DMS 273 treated with DMSO at 0.1 percent for 48 hours (cell line): ENCODE results near the gene NTRK1.

ENCODE experiments used
- DNase-seq: peaks from one replicate; lab custom pipeline; 2025; lab: John Stamatoyannopoulos, UW

Gene NTRK1

DNA sequence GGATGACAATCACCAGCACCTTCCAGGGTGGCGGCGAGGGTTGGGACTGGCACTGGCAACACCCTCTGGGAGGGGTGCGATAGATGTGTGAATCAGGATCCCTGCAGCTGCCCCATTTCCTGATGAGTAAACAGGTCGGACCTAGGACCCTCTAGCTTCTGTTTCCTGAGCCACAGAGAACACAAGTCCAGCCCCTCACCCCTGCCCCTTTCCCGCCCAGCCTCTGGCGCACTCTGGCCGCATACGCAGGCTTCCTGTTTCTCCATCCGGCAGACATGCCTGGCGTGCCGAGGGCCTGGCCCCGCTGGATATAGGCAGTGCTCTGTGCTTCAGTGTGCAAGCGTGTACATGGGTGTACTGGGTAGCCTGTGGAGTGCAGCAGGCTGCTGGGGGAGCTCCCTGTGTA, 37.5 kb downstream of the NTRK1 start:
- no peak for DNase-seq

DNA sequence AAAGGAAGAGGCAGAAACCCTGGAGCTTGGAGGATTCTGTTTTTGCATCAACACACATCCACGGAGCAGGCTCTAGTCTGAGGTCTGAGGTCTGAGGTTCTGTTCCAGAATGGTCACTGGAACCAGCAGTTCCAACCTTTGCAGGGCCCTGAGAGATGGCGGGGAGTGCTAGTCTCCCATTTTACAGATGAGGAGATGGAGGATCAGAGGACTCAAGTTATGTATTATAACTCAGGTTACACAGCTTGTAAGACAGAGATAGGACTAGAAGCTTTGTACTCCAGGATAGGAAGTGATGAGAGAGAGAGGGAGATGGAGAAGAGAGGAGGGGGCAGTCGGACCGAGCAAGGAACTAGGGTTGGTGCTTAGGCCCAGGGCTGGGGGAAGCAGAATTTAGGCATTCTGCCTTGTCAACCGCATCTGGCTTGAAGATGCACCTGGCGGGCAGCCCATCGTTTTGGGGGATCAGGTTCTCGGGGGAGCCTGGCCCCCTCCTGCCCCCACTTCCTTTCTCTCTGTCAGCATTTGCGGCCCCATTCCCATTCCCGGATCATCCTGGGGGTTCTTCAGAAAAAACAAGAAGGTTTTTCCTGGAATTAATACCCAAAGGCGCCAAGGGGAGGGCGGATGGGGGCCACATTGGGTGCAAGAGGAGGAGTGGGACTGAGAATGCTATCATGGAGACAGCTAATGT, 38.5 kb downstream of the NTRK1 start:
- no peak for DNase-seq

DNA sequence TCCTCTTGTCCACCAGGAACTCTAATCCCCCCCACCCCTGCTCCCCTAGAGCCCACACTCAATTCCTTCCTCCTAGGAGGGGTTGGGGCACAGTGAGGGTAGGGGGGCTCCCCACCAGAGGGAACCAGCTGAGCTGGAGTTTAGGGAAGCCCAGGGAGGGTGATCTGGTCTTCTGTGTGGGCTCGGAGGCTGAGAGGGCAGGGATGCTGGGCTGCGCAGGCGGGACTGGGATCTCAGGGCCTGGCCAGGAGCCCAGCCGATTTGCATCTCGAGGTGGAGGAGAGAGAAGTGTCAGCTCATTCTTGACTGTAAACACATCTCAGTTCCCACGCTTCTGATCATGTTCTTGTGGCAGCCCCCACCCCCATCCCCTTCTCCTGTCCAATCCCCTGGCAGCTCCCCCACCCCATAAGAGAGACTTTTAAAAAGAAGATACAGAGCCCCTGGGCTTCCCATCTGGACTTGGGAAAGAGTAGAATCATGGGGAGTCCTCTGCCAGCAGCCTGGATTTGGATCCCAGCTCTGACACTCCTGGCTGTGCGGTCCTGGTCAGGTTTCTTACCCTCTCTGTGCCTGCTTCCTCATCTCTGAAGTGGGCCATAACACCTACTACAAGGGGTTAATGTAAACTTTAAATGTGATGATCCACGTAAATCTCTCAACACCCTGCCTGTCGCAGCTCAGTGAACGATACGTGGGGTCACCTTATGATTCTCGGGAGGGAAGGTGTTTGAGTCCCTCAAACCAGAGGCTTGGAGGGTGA, 39.5 kb downstream of the NTRK1 start:
- no peak for DNase-seq

DNA sequence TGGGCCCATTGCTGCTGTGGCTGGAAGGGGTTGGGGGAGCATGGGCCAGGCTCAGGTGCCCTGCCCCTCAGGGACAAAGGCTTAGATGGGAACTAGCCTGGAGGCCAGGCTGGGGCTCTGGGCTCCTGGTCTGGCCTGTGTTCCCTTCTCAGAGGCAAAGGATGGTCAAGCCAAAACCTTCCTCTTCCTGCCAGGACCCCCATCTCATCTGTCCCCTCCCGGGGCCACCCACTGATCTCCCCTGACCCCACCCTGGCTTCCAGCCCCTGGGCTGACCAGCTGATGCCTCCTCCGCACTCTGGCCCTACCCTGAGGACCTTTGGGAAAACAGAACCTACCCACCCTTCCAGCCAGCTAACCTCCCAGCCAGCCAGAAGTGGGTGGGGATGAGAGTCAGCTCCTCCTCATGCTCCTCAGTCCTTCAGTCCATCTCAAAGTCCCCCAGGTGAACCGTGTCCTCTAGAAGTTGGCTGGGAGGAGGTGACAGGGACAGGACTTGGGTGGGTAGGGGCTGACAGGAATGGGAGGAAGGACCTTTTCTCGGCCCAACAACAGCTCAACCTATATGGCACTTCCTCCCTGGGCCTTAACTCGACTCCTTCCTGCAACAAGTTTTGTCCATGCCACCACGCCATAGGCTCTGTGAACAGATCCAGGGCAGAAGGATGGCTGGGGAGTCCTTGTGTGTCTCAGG, 40.4 kb downstream of the NTRK1 start:
- no peak for DNase-seq

DNA sequence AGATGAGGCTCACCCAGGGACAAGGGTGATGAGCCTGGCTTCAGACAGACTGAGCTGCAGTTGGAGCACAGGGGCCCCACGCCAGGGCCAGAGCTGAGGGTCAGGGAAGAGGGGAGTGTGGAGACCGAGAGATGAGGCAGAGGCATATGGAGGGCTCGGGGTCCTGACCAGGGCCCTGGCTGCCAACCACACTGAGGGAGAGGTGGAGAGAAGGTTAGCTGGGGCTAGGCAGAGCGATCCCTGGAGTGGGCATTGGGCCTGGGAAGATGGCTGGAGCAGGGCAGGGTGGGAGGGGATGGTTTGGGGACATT, 40.9 kb downstream of the NTRK1 start:
- no peak for DNase-seq

DNA sequence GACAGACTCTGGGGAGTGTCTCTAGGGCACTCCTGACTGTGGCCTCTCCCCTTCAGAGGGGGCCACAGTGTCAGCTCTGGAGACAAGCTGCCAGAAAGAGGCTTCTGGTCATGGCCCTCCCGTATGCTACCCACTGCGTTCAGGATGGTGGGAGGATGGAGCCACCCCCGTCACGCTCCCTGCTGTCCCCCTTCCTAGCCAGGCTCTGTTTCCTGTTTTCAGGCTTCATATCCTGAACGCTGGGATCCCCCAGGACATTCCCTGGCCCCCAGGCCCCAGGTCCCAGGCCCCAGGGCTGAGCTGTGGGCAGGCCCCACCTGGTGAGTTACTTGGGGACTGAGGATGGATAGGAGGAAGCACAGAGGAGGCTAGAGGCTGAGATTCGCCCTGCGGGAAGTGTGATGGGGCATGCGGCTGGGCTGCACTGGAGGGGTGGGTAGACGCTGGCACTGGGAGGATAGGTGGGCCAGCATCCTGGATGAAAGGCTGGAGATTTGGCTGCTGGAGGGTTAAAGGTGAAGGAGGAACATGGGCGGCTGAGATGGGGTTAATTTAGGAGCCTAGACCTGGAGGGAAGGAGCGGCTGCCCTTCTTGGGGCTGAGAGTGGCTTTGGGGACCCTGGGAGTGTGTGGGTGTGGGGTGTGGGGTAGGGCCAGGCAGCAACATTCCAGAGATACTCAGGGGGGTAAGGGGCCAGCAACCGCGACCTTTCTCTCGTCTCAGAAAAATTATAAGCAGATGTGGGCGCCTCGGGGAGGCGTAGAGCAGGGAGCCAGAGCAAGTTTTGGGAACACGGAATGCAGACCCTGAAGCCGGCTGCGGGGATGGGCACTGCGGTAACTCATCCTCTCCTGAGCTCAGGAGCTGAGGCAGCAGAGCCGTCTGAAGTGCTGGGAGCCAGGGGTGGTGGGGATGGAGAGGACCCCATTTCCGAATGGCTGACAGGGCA, 41.6 kb downstream of the NTRK1 start:
- no peak for DNase-seq

DNA sequence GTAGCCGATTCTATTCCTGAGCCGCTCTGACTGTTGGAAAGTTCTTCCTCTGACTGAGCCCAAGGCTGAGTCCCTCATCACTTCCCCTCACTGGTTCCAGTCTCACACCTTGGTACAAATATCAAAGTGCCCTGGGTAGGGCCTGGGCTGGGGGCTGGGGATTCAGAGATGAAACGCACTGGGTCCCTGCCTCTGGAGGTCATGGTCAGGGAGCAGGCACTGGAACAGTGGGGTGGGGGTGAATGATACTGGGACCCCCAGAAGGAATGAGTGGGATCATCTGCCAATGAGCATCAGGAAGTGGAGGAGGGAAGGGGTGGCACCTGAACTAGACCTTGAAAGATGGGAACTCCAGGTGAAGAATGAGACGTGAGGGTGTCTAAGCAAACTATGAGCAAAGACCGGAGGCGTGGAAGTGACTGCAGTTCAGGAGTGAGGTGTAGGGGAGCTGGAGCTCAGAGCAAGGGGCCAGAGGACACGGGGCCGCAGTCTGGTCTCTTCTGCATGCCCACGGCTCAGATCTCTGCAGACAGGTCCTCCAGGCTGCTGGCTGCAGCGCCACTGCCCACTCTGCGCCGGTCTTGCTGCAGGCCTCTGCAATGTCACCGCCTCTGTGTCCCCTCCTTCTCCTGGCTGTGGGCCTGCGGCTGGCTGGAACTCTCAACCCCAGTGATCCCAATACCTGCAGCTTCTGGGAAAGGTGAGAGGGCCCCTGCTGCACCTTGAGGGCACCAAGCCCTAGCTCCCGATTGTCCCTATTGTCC, 42.8 kb downstream of the NTRK1 start:
- no peak for DNase-seq

DNA sequence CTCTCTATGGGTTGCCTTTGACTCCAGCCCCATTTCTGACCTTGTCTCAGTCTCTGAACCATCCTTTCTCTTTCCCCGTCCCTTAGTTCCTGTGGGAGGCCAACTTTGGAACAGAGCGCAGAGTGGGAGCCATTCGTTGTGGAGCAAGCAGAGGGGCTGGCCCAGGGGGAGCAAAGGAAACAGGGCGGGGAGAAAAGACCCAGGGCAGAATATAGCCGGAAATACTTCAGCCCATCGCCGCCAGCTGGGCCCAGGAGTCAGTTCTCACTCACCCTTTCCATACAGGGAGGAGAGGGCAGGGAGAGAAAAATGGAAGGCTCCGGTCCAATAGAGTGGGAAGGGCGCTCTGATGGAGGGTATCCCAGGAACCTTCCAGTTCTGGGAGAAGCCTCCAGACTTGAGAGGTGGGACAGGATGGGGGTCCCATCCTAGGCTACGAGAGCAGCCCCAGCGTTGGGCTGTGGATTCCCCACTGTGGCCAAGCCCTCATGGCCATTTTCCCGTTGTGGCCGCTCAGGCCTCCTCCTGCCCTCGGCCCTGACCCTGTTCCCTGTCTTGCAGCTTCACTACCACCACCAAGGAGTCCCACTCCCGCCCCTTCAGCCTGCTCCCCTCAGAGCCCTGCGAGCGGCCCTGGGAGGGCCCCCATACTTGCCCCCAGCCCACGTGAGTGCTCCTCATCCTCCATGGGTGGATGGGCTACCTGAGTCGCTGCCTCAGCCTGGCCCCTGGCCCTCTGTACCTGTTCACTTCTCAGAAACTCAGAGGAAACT, 43.7 kb downstream of the NTRK1 start:
- no peak for DNase-seq

DNA sequence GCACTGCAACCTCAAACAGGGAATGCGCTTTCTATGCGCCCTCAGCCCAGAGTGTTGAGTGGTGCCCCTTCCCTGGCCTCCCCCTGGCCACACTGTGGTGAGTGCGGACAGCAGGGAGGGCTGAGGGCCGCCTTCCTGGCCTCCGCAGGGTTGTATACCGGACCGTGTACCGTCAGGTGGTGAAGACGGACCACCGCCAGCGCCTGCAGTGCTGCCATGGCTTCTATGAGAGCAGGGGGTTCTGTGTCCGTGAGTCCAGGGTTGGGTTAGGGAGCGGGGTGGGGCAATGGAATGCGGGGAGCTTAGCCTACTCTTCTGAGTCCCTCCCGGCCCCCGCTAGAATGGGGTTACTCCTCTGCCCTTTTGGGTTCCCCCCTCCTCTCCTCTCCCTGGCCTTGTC, 44.5 kb downstream of the NTRK1 start:
- DNase-seq = no peak

DNA sequence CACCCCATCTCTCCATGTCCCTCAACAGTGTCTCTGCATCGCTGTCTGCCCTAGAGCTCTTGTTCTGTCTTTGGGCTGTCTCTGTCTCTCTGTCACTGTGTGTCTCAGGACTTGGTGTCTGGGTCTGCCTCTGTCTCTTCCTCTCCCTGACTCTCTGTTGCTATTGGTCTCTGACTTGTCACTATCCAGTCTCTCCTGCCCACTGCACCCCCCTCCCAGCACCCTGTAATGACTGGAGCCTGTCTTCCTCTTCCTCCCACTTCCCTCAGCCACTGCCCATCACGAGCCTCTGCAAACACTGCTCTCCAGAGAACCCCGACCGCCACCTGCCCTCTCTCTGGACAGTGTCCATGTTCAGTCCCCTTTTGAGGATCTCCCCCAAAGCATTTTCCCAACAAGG, 45.0 kb downstream of the NTRK1 start:
- no peak for DNase-seq

DNA sequence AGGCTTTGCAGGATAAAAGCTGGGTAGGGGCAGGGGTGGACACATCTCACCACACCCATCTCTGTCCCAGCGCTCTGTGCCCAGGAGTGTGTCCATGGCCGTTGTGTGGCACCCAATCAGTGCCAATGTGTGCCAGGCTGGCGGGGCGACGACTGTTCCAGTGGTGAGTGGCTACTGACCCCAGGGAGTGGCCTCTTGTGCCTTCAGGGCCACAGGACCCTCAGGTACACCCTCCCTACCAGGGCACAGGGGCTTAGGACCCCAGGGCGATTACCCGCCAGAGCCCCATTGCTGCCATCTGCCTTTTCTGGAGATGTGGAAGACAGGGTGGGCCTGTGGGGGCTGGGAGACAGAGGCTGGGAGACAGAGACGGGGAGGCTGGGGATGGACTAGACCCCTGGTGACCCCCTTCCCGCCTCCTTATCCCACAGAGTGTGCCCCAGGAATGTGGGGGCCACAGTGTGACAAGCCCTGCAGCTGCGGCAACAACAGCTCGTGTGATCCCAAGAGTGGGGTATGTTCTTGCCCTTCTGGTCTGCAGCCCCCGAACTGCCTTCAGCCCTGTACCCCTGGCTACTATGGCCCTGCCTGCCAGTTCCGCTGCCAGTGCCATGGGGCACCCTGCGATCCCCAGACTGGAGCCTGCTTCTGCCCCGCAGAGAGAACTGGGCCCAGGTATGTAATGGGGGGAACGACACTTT, 45.7 kb downstream of the NTRK1 start:
- DNase-seq = no peak

DNA sequence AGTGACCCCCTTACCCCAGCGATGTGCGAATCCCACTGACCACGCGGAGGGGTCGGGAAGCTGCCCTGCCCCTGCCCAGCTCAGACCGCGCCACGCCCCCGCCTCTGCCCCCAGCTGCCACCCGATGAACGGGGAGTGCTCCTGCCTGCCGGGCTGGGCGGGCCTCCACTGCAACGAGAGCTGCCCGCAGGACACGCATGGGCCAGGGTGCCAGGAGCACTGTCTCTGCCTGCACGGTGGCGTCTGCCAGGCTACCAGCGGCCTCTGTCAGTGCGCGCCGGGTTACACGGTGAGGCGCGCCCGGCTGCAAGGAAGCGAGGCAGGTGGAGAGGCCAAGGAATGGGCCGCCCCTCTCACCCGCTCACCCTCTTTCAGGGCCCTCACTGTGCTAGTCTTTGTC, 47.9 kb downstream of the NTRK1 start:
- DNase-seq = no peak

DNA sequence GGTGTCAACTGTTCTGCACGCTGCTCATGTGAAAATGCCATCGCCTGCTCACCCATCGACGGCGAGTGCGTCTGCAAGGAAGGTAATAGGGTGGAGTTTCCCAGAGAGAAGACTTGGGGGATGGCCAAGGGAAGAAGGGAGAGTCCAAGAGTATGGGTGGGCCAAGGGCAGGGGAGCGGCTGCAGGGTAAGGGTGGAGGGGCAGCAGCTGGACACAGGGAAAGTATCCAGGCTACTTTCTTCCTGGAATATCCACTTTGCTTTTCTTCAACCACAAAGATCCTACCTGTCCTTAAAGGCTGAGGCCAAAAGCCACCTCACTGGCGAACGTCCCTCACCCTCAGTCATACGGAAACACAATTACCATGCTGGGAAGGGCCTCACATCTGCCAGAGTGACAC, 48.3 kb downstream of the NTRK1 start:
- DNase-seq = no peak

DNA sequence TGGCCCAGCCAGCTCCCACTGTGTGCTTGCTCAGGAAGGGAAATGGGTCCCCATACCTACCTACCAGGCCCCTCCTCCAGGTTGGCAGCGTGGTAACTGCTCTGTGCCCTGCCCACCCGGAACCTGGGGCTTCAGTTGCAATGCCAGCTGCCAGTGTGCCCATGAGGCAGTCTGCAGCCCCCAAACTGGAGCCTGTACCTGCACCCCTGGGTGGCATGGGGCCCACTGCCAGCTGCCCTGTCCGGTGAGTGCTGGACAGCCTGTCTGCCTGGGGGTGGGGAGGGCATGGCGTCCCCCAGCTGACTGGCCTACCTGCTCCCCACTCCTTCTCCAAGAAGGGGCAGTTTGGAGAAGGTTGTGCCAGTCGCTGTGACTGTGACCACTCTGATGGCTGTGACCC, 49.0 kb downstream of the NTRK1 start:
- DNase-seq = no peak

DNA sequence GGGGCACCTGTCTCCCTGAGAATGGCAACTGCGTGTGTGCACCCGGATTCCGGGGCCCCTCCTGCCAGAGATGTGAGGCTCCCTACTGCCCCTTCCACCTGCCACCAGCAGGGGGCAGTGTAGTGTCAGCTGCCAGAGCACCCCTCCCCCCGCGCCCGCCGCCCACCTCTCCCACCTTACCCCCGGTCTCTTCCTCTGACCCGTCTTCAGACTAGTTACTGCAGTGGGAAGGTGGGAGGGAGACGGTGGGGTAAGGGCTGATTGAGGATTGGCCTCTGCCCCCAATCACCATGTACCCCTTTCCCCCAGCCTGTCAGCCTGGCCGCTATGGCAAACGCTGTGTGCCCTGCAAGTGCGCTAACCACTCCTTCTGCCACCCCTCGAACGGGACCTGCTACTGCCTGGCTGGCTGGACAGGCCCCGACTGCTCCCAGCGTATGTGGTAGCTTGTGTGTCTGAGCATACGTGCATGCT, 49.7 kb downstream of the NTRK1 start:
- DNase-seq = no peak

DNA sequence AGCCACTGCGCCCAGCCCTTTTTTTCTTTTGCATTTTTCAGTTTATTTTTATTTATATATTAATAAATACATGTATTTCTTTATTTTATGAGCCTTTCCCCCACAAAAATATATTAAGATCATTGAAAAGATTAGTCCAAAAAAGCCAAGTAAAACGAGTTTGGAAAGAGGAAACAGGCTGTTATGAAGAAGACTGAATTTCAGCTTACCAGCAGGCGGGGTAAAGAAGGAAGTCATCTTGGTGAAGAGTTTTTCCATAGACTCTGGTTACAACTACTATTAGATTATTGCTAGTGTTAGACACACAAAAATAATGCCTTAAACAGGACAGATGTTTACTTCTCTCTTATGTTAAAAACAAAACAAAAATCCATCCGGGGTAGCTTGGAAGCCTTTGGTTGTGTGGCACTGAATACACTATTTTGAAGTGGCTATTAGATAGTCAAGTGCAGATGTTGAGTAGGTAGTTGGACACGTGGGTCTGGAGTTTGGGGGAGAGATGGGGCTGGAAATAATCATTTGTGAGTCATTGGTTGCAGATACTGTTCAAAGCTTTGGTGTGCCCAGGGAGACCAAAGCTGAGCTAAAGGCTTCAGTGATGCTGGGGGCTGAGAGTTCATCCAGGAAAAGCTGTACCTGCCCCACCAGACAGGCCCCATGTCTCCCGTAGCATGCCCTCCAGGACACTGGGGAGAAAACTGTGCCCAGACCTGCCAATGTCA, 51.1 kb downstream of the NTRK1 start:
- DNase-seq = no peak

DNA sequence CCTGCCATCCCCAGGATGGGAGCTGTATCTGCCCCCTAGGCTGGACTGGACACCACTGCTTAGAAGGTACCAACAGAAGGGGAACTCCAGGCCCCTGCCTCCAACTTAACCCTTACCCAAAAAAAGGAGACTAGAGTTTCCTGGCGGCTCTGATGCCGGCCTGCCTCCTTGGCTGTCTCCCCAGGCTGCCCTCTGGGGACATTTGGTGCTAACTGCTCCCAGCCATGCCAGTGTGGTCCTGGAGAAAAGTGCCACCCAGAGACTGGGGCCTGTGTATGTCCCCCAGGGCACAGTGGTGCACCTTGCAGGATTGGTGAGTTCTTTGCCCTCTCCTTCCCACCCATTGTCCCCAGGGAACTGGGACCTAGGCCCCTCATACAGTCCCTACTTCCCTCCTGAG, 51.6 kb downstream of the NTRK1 start:
- DNase-seq = no peak

DNA sequence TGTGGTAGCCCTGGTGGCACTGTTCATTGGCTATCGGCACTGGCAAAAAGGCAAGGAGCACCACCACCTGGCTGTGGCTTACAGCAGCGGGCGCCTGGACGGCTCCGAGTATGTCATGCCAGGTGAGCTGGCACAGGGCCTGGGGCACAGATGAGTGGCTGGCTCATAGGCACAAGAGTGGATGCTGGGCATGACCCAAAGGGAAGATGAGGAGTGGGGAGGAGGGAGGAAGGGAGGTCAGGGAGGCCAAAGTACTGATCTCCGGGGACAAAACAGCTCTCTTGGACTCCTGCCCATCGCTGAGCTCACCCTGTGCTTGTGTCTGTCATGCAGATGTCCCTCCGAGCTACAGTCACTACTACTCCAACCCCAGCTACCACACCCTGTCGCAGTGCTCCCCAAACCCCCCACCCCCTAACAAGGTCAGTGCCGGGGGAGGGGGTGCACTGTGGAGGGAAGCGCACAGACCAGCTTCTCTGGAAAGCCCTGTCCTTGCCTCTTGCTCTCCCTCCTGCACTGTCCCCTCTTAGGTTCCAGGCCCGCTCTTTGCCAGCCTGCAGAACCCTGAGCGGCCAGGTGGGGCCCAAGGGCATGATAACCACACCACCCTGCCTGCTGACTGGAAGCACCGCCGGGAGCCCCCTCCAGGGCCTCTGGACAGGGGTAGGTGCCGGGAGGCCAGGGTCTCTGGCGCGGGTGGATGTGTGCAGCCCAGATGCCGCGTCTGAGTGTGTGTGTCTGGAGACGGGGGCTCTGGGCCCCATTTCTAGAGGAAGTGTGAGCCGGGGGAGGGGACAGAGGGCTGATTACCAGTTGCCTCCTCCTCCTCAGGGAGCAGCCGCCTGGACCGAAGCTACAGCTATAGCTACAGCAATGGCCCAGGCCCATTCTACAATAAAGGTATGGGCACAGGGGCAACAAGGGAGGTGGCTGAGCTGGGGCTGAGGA, 52.5 kb downstream of the NTRK1 start:
- DNase-seq = no peak
